IPS DF 19.7 (cell line): Measurements from ENCODE around the gene DOCK8.
A peak's percentile ranks its signal among the peaks of the same experiment; 100 is the strongest.
"Not testable (repeated sequence)": the region's sequence is repeated elsewhere in the genome, so short reads cannot be mapped to it uniquely, and the experiment has no call there.

Source experiments
- DNase-seq: peaks from one replicate; pipeline ENCODE4 v3.0.0-alpha.2; 2013; ENCODE audit warnings: low read depth, low spot score

Gene DOCK8

DNA sequence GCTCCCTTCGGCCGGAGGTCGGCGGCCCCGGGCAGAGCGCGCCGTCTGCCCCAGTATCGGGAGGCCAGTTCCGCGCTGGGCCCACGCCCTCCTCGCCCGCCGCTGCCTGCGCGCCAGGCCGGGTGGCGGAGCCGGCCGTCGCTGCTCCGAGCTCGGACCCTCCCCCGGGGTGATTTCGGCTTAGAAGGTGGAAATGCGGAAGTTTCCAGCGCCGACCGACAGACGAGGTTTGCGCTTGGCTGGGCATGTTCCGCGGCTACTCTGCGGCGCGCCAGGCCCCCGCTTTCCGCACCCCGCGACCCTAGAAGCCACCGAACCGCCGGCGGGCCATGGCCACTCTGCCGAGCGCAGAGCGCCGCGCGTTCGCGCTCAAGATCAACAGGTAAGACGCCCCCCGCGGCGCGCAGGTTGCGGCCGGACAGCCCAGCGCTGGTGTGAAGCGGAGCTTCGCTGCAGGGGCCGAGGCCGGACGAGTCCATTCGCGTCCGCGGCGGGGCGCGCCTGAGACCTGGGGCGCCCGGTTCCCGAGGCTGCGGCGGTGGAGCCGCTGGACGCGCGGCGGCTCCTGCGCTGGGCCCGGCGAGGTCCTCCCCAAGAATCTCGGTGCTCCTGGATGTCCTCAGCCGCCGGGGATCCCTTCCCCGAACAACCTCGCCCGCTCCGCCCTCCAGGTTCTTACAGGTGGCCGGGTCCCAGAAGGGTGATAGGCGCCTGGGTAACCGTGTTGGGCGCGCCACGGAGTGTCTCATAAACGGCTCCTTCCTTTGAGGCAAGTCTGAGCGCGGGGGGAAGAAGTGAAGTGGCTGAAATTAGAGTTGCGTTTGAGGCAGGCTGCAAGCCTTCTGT is at the start of gene DOCK8:
Gene DOCK8 (plus strand): TSS at position 218 of the 846 bp plus-strand sequence. CDS start 112 bp downstream, at position 330.
- DNase-seq, result no peak

DNA sequence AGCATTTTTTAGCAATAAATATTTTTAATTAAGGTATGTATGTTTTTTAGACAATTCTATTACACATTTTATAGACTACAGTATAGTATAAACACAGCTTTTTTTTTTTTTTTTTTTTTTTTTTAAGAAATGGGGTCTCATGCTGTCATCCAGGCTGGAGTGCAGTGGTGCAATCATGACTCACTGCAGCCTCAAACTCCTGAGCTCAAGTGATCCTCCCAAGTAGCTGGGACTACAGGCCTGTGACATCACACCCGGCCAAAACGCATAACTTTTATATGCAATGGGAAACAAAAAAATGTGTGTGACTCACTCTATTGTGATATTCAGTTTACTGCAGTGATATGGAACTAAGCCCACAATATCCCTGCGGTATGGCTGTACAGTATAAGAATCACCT is 44.9 kb upstream of the DOCK8 start:
- DNase-seq, result not testable (repeated sequence)

DNA sequence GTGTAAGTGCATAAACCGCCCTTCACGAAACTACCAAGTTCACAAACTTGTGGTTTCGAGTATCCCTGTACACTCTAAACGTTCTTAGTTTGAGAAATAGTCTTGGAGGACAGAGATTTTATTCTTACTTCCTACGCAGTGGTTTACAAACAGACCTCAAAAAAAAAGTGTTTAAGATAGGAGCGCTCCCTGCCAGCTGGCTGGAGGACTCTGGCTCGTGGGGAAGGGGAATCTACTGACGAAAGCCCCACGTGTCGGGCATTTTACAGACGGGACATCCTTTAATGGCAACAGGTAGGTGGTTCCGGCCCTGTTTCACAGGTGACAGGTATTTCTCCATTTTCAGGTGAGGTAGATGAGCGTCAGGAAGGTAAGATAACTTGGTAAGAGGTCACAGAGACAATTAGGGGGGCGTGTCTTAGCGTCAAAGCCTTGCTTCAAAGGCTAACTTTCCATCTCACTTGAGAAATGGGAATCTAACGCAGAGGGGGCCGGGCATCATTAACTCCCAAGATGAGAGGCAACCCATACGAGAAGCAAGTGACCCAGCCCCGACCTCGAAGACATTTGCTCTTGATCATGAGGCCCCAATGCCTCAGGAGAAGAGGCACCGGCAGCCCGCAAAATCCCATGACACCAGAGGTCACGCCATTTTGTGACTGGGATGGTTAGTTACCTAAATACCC is 36.4 kb upstream of the DOCK8 start:
- DNase-seq, result not testable (repeated sequence)

DNA sequence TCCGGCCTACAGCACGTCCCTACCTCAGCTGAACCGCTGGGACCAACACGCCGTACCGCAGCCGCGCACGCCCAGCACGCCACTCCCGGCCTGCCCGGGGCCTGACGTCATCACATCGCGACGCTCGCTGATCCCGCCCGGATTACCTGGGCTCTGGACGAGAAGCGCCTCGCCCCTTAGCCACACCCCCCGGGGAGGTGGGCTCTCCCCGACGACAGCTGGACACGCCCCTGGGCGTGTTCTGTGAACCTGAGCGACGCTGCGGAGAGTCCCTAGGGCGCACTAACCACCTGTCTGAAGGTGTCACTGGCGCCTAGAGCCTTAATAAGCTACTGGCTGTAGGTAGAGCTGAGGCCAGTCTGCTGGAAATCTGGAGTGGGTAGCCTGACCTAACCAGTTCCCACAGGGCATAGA is 35.7 kb upstream of the DOCK8 start, which contains the start of gene ZNG1A:
Gene ZNG1A (minus strand): TSS at position 87 of the 414 bp plus-strand sequence. CDS start 87 bp downstream, outside the sequence.
- peak; percentile 3 for DNase-seq

GRCh38 chr9:199601-200000 is 15.1 kb upstream of the DOCK8 start:
- DNase-seq, result not testable (repeated sequence)

GRCh38 chr9:206481-206880 is 8.2 kb upstream of the DOCK8 start:
- no peak for DNase-seq

DNA sequence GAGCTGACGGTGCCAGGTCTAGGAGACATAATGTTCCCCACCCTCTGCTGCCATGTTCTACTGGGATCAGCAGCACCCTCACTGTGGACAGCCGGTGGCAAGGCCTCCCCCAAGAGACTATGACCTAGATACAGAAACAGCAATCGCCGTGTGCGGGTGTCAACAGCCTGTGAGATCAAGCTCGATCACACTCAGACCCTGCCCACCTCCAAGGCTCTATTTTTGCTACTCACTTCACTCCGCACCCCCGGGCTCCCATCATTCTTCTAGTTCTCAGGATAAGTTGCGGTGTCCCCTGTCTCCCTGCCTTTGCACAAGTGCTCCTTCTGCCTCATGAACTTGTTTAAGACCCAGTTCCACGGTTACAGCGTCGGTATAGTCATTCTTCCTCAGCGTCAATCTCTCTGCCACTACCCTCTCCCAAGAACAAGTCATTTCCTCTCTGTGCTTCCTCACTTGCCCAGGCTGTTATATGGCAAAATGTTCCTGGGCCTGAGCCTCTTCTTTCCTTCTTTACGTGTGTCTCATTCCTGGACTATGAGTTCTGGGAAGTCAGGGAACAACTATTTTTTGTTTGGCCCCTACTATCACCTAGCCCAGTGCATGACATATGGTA is 5.4 kb upstream of the DOCK8 start:
- DNase-seq, result no peak

GRCh38 chr9:211036-211435 is 3.6 kb upstream of the DOCK8 start:
- DNase-seq, result no peak

DNA sequence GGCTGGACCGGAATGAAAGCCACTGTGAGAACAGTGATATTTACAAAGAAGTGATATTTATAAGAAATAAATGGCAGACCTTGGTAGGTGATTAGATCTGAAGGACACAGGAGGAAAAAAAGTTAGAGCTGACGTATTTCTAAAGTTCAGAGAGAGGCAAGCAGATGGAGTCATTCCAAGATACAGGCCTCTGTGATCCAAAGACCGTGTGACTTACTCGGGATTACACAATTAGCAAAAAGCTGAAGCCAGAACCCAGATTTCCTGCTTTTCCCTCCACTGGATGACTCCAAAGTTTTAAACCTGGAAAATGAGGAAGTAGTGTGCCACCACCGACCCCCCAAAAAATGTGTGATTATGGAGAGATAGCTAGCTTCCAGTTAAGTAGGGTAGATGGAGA is 3.1 kb upstream of the DOCK8 start:
- DNase-seq, result no peak

GRCh38 chr9:212297-212696 is 2.4 kb upstream of the DOCK8 start:
- no peak for DNase-seq

GRCh38 chr9:213901-214300 is 764 bp upstream of the DOCK8 start:
- not testable (repeated sequence) for DNase-seq

DNA sequence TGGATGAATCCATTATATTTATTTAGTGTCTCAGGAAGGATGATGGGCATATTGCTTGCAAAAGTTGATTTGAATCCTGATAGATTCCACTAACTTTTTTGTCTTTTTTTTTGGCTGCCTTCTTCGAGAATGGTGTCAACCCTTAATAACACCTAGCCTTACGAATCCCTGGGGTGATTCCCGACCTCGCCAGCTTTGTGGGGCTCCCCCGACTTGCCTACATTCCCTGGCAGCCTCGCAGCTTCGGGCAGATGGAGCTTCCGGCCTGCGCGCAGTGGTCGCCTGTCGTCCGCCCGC is 366 bp upstream of the DOCK8 start:
- no peak for DNase-seq

- no peak for DNase-seq
Measured at GRCh38 chr9:215631-216155, 1.0 kb downstream of the DOCK8 start.

- DNase-seq, result no peak
Measured at GRCh38 chr9:216866-217265, 2.2 kb downstream of the DOCK8 start.

- DNase-seq, result no peak
Measured at GRCh38 chr9:217950-218349, 3.3 kb downstream of the DOCK8 start.

- not testable (repeated sequence) for DNase-seq
Measured at GRCh38 chr9:219036-219435, 4.4 kb downstream of the DOCK8 start.

- DNase-seq, result no peak
Measured at GRCh38 chr9:219670-220365, 5.2 kb downstream of the DOCK8 start.

- no peak for DNase-seq
Measured at GRCh38 chr9:221989-222776, 7.5 kb downstream of the DOCK8 start.

- DNase-seq, result no peak
Measured at GRCh38 chr9:223152-223551, 8.5 kb downstream of the DOCK8 start.

DNA sequence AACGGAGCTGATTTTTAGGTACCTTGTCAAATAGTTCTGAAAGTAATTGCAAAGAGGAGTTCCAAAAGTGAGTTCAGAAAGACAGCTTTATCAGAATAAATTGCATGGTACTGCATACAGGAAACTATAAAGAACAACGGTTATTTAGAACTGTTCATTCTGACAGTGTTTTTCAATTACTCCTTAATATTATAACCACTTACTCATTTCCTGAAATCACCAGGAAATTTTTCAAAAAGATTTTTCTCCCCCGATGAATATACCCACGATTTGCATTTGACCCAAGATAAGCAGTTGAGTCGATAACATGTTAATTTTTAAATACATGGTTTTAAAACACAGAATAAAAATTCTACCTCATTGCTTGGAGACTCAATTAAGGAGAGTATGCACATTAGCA is 9.4 kb downstream of the DOCK8 start:
- no peak for DNase-seq
